Measurements from ENCODE around the gene KRT28.
"Not testable (repeated sequence)": the region's sequence is repeated elsewhere in the genome, so short reads cannot be mapped to it uniquely, and the experiment has no call there.

Gene KRT28

DNA sequence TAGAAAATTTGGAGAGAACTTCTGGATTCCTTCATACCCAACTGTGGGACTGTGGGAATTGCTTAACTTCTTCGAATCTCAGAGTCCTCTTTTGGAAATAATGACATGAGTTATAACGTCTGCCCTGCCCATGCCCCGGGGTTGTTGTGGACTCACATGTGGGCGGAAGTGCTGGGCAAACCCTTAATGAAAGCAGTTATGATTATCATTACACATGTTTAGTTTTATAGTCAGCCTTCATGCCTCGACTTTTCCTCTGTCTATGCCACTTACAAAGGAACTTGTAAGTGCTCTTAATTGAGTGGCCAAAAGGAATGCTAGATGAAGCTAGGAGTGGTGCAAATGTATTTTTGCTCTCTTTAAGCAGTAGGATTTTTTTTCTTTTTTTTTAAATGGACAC is 21.3 kb downstream of the KRT28 start:
- DNase-seq, result no peak

DNA sequence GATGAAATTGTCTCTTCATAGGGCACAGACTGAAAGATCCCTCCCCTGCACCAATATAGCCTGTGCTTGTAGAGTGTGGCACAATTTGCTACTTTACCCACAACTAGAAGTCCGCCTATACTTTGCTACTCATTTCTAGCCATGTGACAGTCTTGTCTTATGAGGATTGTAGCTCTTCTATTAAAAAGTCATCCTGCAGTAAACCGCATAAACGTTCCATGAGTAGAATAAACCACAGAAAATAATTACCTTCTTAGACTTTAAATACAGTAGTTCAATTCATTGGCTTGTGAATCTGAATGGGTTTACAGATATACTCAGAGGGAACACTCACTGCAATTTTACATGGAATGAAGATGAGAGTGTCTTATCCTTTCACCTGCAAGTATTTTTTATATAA is 21.8 kb downstream of the KRT28 start:
- DNase-seq, result no peak

DNA sequence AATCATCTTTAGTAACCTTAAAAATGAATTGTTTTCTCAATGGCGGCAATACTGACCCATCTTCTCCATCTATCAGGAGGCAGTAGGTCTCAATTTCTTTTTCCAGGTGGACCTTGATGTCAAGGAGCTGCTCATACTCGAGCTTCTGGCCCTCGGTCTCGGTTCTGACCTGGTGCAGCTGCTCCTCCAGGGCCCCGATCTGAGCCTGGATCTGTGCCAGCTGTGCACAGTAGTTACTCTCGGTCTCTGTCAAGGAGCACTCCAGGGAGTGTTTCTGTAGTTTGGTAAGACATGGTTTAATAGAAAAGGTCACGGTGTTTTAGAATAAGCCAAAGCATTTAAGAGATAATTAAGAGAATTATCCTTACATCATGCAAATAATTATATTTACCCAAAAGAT is 22.3 kb downstream of the KRT28 start:
- DNase-seq, result no peak

DNA sequence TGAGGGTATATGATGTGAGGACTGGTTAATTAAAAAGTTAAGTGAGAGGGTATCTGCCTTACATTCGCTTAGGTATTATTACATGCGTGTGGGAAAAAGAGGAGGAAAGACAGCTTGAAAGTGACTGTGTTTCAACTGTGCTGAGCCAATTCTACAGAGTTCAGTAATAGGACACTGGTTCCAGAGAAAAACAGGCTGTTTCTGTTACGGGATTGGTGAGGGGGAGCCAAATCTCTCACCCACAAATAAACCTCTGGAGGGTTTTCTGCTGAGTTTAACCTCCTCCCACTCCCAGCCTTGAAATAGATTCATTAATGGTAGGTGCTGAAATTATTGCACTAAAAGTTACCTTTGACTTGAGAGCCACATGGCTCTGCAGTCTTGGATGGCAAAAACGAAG is 23.8 kb downstream of the KRT28 start:
- DNase-seq, result no peak

DNA sequence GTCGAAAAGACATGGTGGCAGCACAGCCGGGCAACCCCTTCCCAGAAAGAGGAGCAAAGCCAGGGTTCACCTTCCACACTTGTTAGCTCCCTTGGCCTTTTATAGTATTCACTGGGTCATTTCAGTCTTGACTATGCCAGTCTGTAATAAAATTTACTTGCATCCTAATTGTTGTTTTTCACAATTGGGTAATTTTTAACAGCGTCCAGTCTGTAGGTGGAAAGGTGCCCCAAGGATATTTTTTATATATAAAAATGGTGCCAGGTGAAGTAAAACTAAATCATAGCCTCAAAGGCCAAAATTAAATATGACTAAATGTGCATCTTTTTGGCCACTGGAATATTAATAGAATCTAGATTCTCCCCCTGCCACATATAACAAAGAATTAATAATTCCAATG is 27.7 kb downstream of the KRT28 start, which contains the start of gene KRT26:
KRT26 (minus strand) TSS at position 101 of the 400 bp plus-strand sequence; CDS start at position 13, 88 bp downstream.
- no peak for DNase-seq

DNA sequence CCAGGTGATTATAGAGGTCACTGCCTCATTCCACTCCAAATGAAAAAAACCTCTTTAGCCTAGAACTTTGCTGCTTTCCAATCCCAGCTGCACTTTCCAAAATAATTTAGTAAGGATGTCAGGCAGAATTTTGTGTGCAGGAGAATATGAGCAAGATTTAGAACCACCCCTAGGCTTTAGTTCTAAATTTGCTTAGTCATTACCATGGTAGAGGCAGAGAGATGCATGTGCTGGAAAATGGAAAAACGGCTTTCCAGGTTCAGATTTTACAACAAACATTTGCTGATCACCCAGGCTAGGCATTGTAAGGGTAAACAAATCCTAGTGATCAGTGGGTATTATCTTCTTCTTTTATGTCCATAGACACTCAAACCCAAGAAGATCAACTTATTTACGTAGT is 34.1 kb downstream of the KRT28 start:
- DNase-seq, result no peak

DNA sequence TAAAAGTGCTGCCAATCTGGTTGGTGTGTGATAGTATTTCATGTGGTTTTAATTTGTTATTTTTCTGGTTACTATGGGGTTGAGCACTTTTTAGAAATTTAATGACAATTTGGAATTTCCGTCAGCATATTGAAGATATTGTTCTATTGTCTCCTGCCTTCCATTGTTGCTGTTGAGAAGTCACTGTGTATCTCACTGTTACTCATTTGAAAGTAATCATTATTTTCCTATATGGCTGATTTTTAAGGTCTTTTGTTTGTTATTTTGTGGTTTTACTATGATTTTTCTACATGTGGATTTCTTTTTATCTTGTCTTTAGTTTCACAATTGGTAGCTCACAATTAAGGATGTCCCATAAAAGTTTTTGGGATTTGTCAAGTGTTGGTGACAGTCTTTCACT is 36.0 kb downstream of the KRT28 start:
- DNase-seq, result no peak

DNA sequence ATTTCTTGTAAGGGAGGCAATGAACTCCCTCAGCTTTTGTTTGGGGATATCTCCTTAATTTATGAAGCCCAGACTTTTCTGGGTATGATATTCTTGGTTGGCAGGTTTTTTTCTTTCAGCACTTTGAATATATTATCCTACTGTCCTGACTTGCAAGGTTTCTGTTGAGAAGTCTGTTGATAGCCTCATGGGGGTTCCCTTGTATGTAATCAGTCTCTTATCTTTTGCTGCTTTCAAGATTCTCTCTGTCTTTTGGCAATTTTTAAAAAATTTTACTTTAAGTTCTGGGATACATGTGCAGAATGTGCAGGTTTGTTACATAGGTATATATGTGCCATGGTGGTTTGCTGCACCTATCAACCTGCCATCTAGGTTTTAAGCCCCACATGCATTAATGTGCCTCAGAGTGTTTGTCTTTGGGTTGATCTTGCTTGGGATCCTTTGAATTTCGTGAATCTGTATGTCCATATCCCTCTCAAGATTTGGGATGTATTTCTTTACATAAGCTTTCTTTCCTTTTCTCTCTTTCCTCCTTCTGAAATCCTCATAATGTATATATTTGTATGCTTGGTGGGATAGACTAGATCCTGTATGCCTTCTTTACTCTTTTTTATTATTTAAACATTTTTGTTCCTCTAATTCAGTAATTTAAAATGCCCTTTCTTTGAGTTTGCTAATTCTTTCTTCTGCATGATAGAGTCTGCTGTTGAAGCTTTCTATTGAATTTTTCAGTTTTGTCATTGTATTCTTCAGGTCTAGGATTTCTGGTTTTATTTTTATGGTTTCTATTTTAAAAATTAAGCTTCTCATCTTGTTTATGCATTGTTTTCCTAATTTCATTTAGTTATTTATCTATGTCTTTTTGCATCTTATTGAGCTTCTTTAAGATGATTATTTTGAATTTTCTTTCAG is 39.4 kb downstream of the KRT28 start:
- no peak for DNase-seq

DNA sequence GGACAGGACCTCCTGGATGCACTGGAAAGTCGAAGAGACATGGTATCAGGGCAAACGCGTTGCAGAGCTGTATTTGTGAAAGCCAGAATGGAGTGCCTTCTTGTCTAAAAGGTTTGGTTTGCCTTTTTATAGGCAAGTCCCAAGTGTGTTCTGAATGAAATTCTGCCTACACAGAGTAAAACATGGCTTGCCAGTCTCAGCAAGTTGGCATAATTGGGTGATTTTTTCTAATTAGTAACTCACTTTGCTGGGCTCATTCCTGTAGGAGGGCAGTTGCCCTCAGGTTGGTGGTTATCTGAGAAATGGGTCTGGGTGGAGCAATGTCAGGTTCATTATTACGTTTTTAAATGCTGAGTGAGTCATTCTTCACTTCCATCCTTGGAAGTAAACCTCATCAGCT is 44.5 kb downstream of the KRT28 start, which contains the start of gene KRT25:
KRT25 (minus strand) TSS at position 101 of the 400 bp plus-strand sequence; CDS start at position 41, 60 bp downstream.
- DNase-seq, result no peak

DNA sequence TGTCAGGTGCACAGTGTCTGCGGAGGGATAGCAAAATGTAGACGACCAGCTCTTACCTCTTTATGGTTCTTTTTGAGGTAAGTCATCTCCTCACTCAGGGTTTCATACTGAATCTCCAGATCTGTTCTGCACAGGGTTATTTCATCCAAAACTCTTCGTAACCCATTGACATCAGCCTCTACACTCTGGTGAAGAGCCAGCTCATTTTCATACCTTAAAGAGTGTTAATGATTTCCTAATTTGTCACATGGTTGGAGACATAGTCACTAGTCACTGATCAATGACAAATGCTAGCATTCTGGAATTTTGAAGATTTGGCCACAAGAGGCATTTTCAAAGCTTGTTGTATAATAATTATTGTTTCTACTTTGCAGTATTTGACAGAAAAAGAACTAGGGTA is 46.0 kb downstream of the KRT28 start:
- no peak for DNase-seq

DNA sequence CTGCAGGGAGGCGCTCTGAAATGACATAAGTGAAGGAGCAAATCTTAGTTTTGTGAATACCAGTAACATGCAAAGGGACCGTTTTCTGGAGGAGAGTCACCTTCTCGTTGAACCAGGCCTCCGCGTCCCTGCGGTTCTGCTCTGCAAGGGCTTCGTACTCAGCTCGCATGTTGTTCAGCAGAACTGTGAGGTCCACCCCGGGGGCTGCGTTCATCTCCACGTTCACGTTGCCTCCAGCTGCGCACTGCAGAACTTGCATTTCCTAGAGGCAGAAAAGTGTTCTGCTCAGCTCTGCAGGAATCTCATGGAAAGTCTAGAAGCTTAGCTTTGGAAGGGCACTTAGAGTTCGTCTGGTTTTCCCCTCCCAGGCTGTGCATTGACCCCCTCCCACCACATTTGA is 48.7 kb downstream of the KRT28 start:
- DNase-seq, result no peak

DNA sequence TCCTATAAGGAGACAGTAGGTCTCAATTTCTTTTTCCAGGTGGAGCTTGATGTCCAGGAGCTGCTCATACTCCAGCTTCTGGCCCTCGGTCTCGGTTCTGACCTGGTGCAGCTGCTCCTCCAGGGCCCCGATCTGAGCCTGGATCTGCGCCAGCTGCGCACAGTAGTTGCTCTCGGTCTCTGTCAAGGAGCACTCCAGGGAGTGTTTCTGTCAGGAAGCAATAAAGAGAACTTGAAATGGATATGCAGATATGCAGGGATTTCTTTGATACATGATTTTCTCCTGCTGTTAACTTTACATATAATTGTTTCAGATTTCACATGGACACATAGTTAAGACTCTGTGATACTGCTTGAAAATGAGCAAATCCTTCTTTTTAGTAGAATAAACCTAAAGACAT is 49.4 kb downstream of the KRT28 start:
- DNase-seq, result no peak

DNA sequence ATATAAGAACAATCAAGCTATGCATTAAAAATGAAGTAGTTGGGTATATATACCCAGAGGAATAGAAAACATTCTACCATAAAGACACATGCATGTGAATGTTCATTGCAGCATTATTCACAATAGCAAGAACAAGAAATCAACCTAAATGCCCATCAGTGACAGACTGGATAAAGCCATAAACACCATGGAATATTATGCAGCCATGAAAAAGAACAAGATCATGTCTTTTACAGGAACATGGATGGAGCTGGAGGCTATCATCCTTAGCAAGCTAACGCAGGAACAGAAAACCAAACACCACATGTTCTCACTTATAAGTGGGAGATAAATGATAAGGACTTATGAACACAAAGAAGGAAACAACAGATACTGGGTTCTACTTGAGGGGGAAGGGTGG is 51.1 kb downstream of the KRT28 start:
- not testable (repeated sequence) for DNase-seq
